CD4-positive, CD25-positive, alpha-beta regulatory T cell (primary cell): ENCODE data around the gene BIN1. TPM values are rescaled to one million over a fixed set of nuclear protein-coding genes. Genes with fewer than 3 reads are reported as not detected.
A peak's percentile ranks its signal among the peaks of the same experiment; 100 is the strongest.

Source experiments
- ATAC-seq, 2 donors: fragments of 150-1000 bp; cut with Tn5 transposase; one replicate each; pipeline ENCODE4 v1.10.0; 2021; ENCODE audit warnings: low read depth in 2 of 2, moderate number of reproducible peaks in 2 of 2, moderate library complexity in 1 of 2
- DNase-seq, 3 donors: peaks; one replicate each; pipeline versions ENCODE4 v3.0.0 to v3.0.0-alpha.2; 2012 to 2022; ENCODE audit warnings: mixed read lengths in 1 of 3
- H3K27ac ChIP-seq: one replicate; pipeline ENCODE4 v1.7.0; 2013; ENCODE audit warnings: mild to moderate bottlenecking, low read length; ENCODE audit not compliant: insufficient read depth, poor library complexity, severe bottlenecking
- H3K27me3 ChIP-seq: one replicate; pipeline ENCODE4 v1.7.0; 2013; ENCODE audit warnings: low read length; ENCODE audit not compliant: control insufficient read depth, insufficient read depth
- H3K36me3 ChIP-seq: one replicate; pipeline ENCODE4 v1.7.0; 2013; ENCODE audit warnings: mild to moderate bottlenecking, low read length, moderate library complexity; ENCODE audit not compliant: control insufficient read depth, insufficient read depth
- H3K4me1 ChIP-seq: 2 replicates; pipeline ENCODE4 v1.7.0; 2013; ENCODE audit warnings: mild to moderate bottlenecking, low read length; ENCODE audit not compliant: insufficient read depth, control insufficient read depth, poor library complexity, severe bottlenecking
- H3K4me3 ChIP-seq: one replicate; pipeline ENCODE4 v1.7.0; 2013; ENCODE audit warnings: low read depth, mild to moderate bottlenecking, low read length, moderate library complexity
- H3K9me3 ChIP-seq, 2 experiments: 1 replicate in 1 of 2; 2 replicates in 1 of 2; pipeline ENCODE4 v1.7.0; 2013; ENCODE audit warnings: low read length in 2 of 2, mild to moderate bottlenecking in 1 of 2, moderate library complexity in 1 of 2; ENCODE audit not compliant: control insufficient read depth in 2 of 2
- H3K27ac Mint-ChIP-seq, 3 donors: one replicate each; pipeline ENCODE4 v1.8.0; 2020 to 2022; ENCODE audit warnings: mild to moderate bottlenecking in 3 of 3, mixed read lengths in 3 of 3, moderate library complexity in 2 of 3
- H3K27me3 Mint-ChIP-seq: one replicate; pipeline ENCODE4 v1.8.0; 2022; ENCODE audit warnings: mild to moderate bottlenecking, mixed read lengths
- H3K36me3 Mint-ChIP-seq: one replicate; pipeline ENCODE4 v1.8.0; 2020; ENCODE audit warnings: mixed read lengths
- H3K4me1 Mint-ChIP-seq, 4 donors: one replicate each; pipeline ENCODE4 v1.8.0; 2020 to 2022; ENCODE audit warnings: mixed read lengths in 4 of 4, mild to moderate bottlenecking in 1 of 4
- H3K4me3 Mint-ChIP-seq, 4 donors: one replicate each; pipeline ENCODE4 v1.8.0; 2020 to 2022; ENCODE audit warnings: mild to moderate bottlenecking in 4 of 4, mixed read lengths in 4 of 4, moderate library complexity in 3 of 4
- H3K9me3 Mint-ChIP-seq, 7 donors: one replicate each; pipeline ENCODE4 v1.8.0; 2020 to 2022; ENCODE audit warnings: mixed read lengths in 7 of 7, mild to moderate bottlenecking in 3 of 7, moderate library complexity in 2 of 7
- polyA plus RNA-seq, 4 donors: library from polyadenylated mRNA; unstranded; fragments of 300-500 nt; fragmentation: Illumina TruSeq; gene quantifications; one replicate each; pipeline ENCODE4 v1.2.3, GENCODE V29; 2021
- total RNA-seq: library from RNA; stranded (reverse); gene quantifications from one replicate; pipeline ENCODE4 v1.2.3, GENCODE V29; 2022

The BIN1 gene
- total and polyA plus RNA-seq, 5 donors from 2014 or later = 131 to 228 (median 164) TPM

DNA sequence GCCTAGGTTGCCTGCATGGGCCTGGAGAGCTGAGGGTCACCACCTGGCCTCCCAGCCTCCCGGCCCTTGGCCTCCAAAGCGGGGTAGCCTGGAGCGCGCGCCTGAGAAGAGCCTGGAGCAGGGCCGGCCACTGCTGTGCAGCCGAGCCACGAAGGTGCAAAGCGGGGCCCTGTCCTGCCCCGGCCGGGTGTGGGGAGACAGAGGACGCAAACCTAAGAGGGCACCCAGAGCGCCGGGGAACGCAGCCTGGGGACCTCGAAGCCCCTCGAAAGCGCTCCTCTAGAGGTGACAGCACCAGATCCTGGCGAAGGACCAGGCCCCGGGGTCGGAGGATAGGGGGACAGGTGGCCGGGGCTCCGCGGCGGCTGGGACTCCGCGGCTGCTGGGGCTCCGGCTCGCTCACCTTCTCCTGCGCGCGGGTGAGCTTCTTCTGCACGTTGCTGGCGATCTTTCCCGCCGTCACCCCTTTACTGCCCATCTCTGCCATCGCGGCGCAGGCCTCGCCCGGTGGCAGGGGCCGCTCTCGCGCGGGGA lies 430 bp downstream of the BIN1 start:
- Histone ChIP-seq H3K27me3 (peaks cover 5% of the 10 kb centered on the region), H3K36me3 (no peaks in the 10 kb centered on the region), H3K27ac (no peak overlapping the region), H3K4me1 (peaks cover 20% of the 10 kb centered on the region), H3K4me3 (no peak overlapping the region), H3K9me3 (no peaks in the 10 kb centered on the region)
- DNase-seq (peak in 2 of 3 donors; percentile 19 to 21), ATAC-seq (peak; percentile 15 to 25)
- Mint-ChIP-seq H3K27ac (no peak overlapping the region), H3K4me3 (peak overlapping the region; percentile 15 to 82 (median 68)), H3K27me3 (peaks cover 47% of the 10 kb centered on the region), H3K4me1 (peaks cover 0 to 6% (median 5%) of the 10 kb centered on the region in 4 donors), H3K9me3 (no peaks in the 10 kb centered on the region), H3K36me3 (no peaks in the 10 kb centered on the region)

DNA sequence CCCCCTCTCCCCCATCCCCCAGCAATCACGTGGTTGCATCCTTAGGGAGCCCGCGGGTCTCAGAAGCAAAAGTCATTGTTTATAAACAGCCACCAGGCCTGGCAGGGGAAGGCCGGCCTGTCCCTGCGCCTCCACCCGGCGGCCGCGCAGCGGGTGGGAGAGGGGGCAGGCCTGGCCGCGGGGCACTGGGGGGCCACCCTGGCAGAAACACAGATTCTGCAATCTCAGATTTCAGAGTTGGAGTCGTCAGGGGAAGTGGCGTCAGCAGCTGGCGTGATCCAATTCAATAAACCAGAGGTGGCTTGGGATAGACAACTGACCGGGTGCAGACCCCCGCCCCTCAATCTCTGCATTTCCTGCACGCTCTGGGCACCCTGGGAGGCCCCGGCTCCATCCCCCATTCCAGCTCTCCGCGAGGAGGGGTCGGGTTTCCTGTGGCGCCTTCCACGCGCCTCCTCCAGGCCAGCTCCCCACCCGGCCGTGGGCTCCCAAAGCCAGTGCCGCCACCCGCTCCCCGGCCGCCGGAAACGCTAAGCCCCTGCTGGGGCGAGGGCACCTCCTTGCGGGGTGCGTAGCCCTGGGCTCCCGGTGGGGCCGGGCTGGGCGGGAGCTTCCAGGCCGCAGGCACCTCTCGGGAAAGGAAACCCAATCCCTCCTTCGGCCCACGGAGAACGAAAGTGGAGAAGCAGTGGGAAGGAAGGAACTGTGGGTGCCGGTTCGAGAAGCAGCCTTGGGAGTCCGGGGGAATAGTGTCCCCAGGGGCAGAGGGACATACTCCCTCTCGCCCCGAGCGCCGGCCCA lies 1.1 kb downstream of the BIN1 start:
- Histone ChIP-seq H3K9me3 (no peaks in the 10 kb centered on the region), H3K4me1 (peaks cover 20% of the 10 kb centered on the region), H3K27me3 (peaks cover 5% of the 10 kb centered on the region), H3K36me3 (no peaks in the 10 kb centered on the region), H3K27ac (no peak overlapping the region), H3K4me3 (no peak overlapping the region)
- no peaks in the 10 kb centered on the region for H3K36me3 Mint-ChIP-seq
- H3K4me3 Mint-ChIP-seq = peak overlapping the region; percentile 21 to 82 (median 68)
- H3K27me3 Mint-ChIP-seq = peaks cover 42% of the 10 kb centered on the region
- peaks cover 0 to 7% (median 5%) of the 10 kb centered on the region in 4 donors for H3K4me1 Mint-ChIP-seq
- no peak overlapping the region for H3K27ac Mint-ChIP-seq
- H3K9me3 Mint-ChIP-seq = no peaks in the 10 kb centered on the region
- no peak for ATAC-seq
- no peak for DNase-seq

DNA sequence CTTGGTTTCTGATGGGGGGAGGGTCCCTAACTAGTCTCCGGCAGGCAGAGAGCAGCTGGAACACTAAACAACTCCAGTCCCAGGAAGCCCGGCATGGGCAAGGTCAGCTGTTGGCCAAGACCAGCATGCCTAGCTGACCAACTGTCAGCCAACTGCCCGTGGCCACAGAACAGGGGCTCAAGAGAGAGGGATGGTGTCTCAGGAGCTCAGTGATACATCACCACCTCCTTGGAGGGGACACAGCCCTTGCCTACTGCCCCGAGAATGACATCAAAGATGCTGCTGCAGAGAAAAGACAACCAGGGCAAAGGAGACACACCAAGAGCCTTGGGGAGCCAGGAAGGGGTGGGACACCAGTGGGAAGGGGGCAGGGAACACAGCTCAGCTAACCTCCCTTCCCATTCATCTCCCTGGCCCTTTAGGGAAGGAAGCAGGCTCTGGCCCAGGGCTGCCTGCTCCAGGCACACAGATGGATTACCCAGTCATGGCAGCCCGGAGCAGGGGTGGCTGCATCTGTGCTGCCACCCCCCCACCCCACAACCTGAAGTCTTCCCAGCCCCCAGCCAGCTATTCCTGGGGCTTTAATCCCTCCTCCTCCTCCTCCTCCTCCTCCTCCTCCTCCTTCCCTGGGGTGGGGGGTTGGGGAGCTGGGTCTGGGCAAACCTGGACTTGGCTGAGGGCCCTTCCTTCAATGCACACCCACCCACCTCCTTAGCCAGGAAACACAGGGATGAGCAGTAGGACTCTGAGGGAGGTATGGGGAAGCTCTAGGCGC lies 1.9 kb downstream of the BIN1 start:
- Histone ChIP-seq H3K9me3 (no peaks in the 10 kb centered on the region), H3K4me3 (no peak overlapping the region), H3K4me1 (peaks cover 20% of the 10 kb centered on the region), H3K27ac (no peak overlapping the region), H3K36me3 (no peaks in the 10 kb centered on the region), H3K27me3 (peaks cover 5% of the 10 kb centered on the region)
- DNase-seq = no peak
- Mint-ChIP-seq H3K9me3 (no peaks in the 10 kb centered on the region), H3K36me3 (no peaks in the 10 kb centered on the region), H3K4me3 (peak overlapping the region; percentile 44 to 73 (median 57)), H3K4me1 (peaks cover 0 to 7% (median 5%) of the 10 kb centered on the region in 4 donors), H3K27ac (no peak overlapping the region), H3K27me3 (peaks cover 42% of the 10 kb centered on the region)
- no peak for ATAC-seq

DNA sequence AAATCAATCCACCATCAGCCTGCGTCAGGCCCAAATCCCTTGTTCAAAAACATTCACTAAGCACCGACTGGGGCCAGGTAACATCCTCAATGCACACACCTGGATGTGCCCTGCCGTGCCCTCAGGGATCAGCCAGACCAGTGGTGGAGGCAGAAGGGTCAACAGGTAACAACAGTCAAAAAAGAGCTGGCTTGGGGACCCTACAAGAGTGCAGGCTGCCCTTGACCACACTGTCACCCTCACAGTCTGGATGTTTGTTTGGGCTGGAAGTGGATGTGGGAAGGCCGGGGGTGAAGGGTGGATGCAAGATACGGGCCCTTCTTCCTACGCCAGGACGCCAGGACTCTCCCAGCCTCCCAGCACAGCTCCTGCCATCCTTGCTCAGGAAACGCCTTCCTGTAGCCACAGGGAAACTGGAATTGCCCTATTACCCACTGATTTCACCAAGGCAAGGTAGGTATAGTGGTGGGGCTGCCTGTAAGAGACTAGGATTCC lies 2.7 kb downstream of the BIN1 start:
- Mint-ChIP-seq H3K27me3 (peaks cover 34% of the 10 kb centered on the region), H3K9me3 (no peaks in the 10 kb centered on the region), H3K4me1 (peaks cover 0 to 7% (median 5%) of the 10 kb centered on the region in 4 donors), H3K4me3 (peak overlapping the region in 3 of 4 donors; percentile 56 to 73 (median 58)), H3K27ac (no peak overlapping the region), H3K36me3 (no peaks in the 10 kb centered on the region)
- ATAC-seq (no peak), DNase-seq (no peak)
- H3K27me3 ChIP-seq = peaks cover 3% of the 10 kb centered on the region
- H3K9me3 ChIP-seq = no peaks in the 10 kb centered on the region
- H3K27ac ChIP-seq = no peak overlapping the region
- no peaks in the 10 kb centered on the region for H3K36me3 ChIP-seq
- H3K4me3 ChIP-seq = no peak overlapping the region
- peaks cover 20% of the 10 kb centered on the region for H3K4me1 ChIP-seq

DNA sequence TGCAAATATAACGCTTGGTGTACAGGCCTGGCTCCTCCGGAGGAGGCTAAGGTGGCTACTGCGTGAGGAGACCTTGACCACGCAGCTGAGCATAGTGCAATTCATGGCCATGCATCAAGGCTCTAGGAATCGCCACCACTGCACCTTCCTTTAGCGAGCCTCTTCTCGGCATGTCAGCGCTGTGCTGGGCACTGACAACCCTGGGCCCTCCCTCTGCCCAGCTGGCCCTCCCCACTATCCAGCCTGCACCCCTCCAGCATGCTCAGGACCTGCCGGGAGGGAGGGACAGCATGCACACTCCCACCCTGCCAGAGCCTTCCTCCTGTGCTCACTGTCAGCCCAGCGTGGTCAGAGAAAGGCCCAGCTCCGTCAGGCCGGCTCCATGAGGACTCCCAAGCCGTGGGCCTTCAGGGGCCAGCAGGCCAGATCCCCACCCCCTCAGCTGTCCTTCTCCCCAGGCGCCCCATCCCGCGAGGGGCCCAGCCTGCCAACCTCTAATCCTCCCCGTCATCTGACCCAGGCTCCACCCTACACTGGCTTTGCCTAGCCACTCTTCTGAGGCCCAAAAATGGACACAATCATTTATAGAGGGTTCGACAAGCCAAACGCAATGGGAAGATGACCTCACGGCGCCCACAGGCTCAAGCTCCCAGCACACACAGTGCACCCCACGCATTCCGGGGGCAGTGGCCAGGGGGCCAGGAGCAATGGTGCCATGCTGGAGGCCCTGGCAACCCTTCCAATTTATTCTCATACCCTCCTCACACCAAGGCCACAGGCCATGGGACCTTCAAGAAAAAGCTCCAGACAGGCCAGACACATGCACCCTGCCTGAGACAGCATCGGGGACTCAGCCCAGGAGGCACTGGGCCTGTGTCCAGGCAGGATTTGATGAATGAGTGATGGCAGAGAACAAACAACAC lies 3.5 kb downstream of the BIN1 start:
- no peak overlapping the region for H3K27ac Mint-ChIP-seq
- H3K36me3 ChIP-seq = no peaks in the 10 kb centered on the region
- no peak for DNase-seq
- peaks cover 32% of the 10 kb centered on the region for H3K27me3 Mint-ChIP-seq
- H3K36me3 Mint-ChIP-seq = no peaks in the 10 kb centered on the region
- H3K4me3 Mint-ChIP-seq = peak overlapping the region in 2 of 4 donors; percentile 33 to 35
- H3K9me3 Mint-ChIP-seq = no peaks in the 10 kb centered on the region
- peaks cover 0 to 7% (median 5%) of the 10 kb centered on the region in 4 donors for H3K4me1 Mint-ChIP-seq
- ATAC-seq = no peak
- no peaks in the 10 kb centered on the region for H3K27me3 ChIP-seq
- no peak overlapping the region for H3K4me3 ChIP-seq
- H3K27ac ChIP-seq = no peak overlapping the region
- peaks cover 20% of the 10 kb centered on the region for H3K4me1 ChIP-seq
- no peaks in the 10 kb centered on the region for H3K9me3 ChIP-seq

DNA sequence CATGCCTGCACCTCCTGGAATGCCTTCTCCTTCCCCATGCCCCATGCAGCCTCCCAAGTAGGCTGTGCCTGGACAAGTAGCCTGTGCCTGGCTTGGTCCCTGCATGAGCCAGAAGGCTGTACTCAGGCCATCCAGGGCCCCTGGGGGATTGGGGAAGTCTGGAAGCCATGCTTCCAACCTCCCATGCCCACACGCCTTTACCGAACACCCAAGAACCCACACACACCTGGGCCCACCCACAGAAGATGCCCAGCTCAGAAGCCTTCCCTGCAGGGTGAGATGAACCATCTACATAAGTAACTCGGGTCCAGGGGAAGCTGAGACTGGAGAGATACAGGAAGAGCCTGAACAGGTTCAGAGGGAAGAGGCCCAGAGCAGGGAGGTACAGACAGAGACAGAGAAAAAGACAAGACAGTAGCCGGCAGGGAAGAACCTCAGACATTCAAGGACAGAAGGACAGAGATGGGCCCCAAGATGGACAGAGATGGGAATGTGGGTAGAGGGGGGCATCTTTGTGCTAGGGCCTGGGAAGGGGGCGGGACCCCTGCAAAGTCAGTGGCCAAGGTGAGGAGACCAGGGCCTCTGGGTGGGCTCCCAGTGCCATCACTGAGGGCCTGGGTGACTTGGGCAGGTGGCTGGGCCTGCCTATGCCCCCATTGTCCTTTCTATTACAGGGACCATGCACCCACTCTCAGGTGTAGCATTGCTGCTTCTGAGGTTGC lies 4.3 kb downstream of the BIN1 start:
- no peaks in the 10 kb centered on the region for H3K27me3 ChIP-seq
- H3K4me1 ChIP-seq = peaks cover 17% of the 10 kb centered on the region
- no peaks in the 10 kb centered on the region for H3K36me3 ChIP-seq
- H3K4me1 Mint-ChIP-seq = peaks cover 0 to 4% (median 3%) of the 10 kb centered on the region in 4 donors
- no peak overlapping the region for H3K27ac ChIP-seq
- H3K4me3 Mint-ChIP-seq = peak overlapping the region in 2 of 4 donors; percentile 14 to 64
- DNase-seq (no peak), ATAC-seq (no peak)
- H3K36me3 Mint-ChIP-seq = no peaks in the 10 kb centered on the region
- H3K4me3 ChIP-seq = no peak overlapping the region
- no peaks in the 10 kb centered on the region for H3K9me3 ChIP-seq
- peak overlapping the region in 1 of 3 donors; percentile 70 for H3K27ac Mint-ChIP-seq
- H3K27me3 Mint-ChIP-seq = peaks cover 24% of the 10 kb centered on the region
- H3K9me3 Mint-ChIP-seq = no peaks in the 10 kb centered on the region
